Panc1 (cell line): Measurements from ENCODE around the gene DDA1. TPM values are rescaled to one million over a fixed set of nuclear protein-coding genes. Genes with fewer than 3 reads are reported as not detected.
"Not testable (repeated sequence)": the region's sequence is repeated elsewhere in the genome, so short reads cannot be mapped to it uniquely, and the experiment has no call there.

Experiments
- ATAC-seq: fragments of 200-7000 bp; cut with Tn5 transposase; 2 replicates; pipeline ENCODE4 v1.9.1; 2020; ENCODE audit warnings: mild to moderate bottlenecking, moderate library complexity
- BruUV-seq: library from RNA; stranded (reverse); fragments of 400-500 nt; replicated peaks from 2 replicates; lab custom pipeline; 2021; lab: Mats Ljungman, UMichigan
- CTCF ChIA-PET: fragments of 300-600 bp; sonication (Branson Sonifier 250); formaldehyde crosslinking; loops from one replicate; lab custom pipeline; 2022; ENCODE audit warnings: antibody characterized with exemption; lab: Charles Lee
- POLR2A ChIA-PET: fragments of 300-600 bp; sonication (Branson Sonifier 250); formaldehyde crosslinking; loops from one replicate; lab custom pipeline; 2022; ENCODE audit warnings: antibody characterized with exemption; lab: Charles Lee
- DNase-seq: peaks from one replicate; pipeline ENCODE4 v3.0.0-alpha.2; 2010; ENCODE audit warnings: low read depth, low spot score
- H3K27ac ChIP-seq: 2 replicates; pipeline ENCODE4 v1.5.1; 2011; ENCODE audit warnings: mild to moderate bottlenecking, low read length, inconsistent platforms
- H3K27me3 ChIP-seq: fragments of 200-500 bp; sonication (Bioruptor generic); 2 replicates; pipeline ENCODE4 v1.6.0; 2014; ENCODE audit warnings: low read length, inconsistent platforms; ENCODE audit not compliant: control insufficient read depth, insufficient read depth
- H3K36me3 ChIP-seq: fragments of 200-500 bp; sonication (Bioruptor generic); 2 replicates; pipeline ENCODE4 v1.5.1; 2014; ENCODE audit warnings: inconsistent platforms, mild to moderate bottlenecking, low read length, moderate library complexity; ENCODE audit not compliant: control insufficient read depth, insufficient read depth
- H3K4me1 ChIP-seq: 2 replicates; pipeline ENCODE4 v1.5.1; 2011; ENCODE audit warnings: inconsistent platforms, mild to moderate bottlenecking, low read length, moderate library complexity; ENCODE audit not compliant: control insufficient read depth, insufficient read depth
- H3K4me3 ChIP-seq, 2 experiments: 2 replicates each; pipeline ENCODE4 v1.5.1; 2011 to 2012; ENCODE audit warnings: low read depth in 2 of 2, low read length in 2 of 2, mild to moderate bottlenecking in 2 of 2, inconsistent platforms in 1 of 2, moderate library complexity in 1 of 2
- H3K9me3 ChIP-seq: fragments of 200-500 bp; sonication (Bioruptor generic); 2 replicates; pipeline ENCODE4 v1.5.1; 2014; ENCODE audit warnings: low read depth, mild to moderate bottlenecking, inconsistent platforms, low read length, moderate library complexity; ENCODE audit not compliant: control insufficient read depth, insufficient read depth
- CTCF ChIP-seq: fragments of 450-650 bp; IDR thresholded peaks from 2 replicates; pipeline ENCODE4 v1.5.1; 2017; ENCODE audit warnings: mild to moderate bottlenecking
- POLR2AphosphoS5 ChIP-seq: IDR thresholded peaks from 2 replicates; pipeline ENCODE4 v1.6.1; 2012; ENCODE audit warnings: mild to moderate bottlenecking, low read depth, low read length, moderate library complexity
- REST ChIP-seq, 2 experiments: IDR thresholded peaks; 2 replicates each; pipeline ENCODE4 v1.6.1; 2011 to 2012; ENCODE audit warnings: low read depth in 2 of 2, control low read depth in 1 of 2, low read length in 1 of 2, mild to moderate bottlenecking in 1 of 2, moderate library complexity in 1 of 2; ENCODE audit not compliant: insufficient read depth in 1 of 2
- SIN3A ChIP-seq: IDR thresholded peaks from 2 replicates; pipeline ENCODE4 v1.6.1; 2012; ENCODE audit warnings: low read depth, mild to moderate bottlenecking, low read length, moderate library complexity, borderline replicate concordance; ENCODE audit not compliant: insufficient read depth
- TCF7L2 ChIP-seq: IDR thresholded peaks from 2 replicates; pipeline ENCODE4 v1.6.1; 2011; ENCODE audit warnings: mild to moderate bottlenecking, low read depth, low read length, inconsistent platforms
- in situ Hi-C: cut with HindIII; loops from 2 replicates; pipeline ENCODE4 v1.10.0; 2016; ENCODE audit warnings: low sequenced_read_pairs, low pct_unique_long_range_greater_than_20kb
- intact Hi-C: fragments of 100-400 bp; cut with micrococcal nuclease; formaldehyde crosslinking; loops from one replicate; pipeline ENCODE4 v1.10.0; 2022; ENCODE audit not compliant: unreplicated experiment
- total RNA-seq: library from RNA; stranded (reverse); gene quantifications from one replicate; pipeline ENCODE4 v1.2.1, GENCODE V29; 2021; ENCODE audit not compliant: unreplicated experiment

DDA1 gene
- total RNA-seq, 1 experiment from 2014 or later: 56.0 TPM

DNA sequence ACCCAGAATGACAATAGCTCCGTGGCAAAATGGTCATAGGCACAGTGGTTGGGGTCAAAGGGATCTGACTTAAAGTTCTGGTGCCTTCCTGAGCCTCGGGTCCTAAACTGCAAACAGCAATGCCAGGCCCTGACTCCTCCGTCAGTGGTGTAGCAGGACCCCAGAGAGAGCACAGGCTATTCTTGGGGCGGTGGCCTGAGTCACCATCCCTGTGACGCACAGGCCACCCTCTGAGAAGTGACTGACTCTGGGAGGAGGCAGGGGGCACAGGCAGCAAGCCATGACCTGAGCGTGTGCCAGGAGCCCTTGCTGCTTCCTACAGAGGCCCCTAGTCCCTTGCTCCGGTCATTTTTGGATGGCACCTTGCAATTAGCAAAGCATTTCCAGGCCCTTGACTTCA, 49.0 kb downstream of the DDA1 start:
- in situ Hi-C loops: no loop called here
- TF ChIP-seq CTCF: no peak
- TF ChIP-seq SIN3A: no peak
- TF ChIP-seq TCF7L2: no peak
- no peak for TF ChIP-seq POLR2AphosphoS5
- no peak for TF ChIP-seq REST (IDR thresholded peaks at IDR 0.05; ENCODE audit: insufficient read depth in 1 of 2, low read depth in 2 of 2, low read length in 1 of 2)
- no peaks in the 10 kb centered on the region for H3K27me3 ChIP-seq
- POLR2A ChIA-PET: no interaction called here
- H3K4me1 ChIP-seq: no peaks in the 10 kb centered on the region
- DNase-seq (no peak), ATAC-seq (no peak)
- H3K4me3 ChIP-seq: no peak overlapping the region
- H3K36me3 ChIP-seq: no peaks in the 10 kb centered on the region
- CTCF ChIA-PET: no interaction called here
- H3K27ac ChIP-seq: no peak overlapping the region
- no TSS peak for BruUV-seq
- intact Hi-C loops: no loop called here
- no peaks in the 10 kb centered on the region for H3K9me3 ChIP-seq

DNA sequence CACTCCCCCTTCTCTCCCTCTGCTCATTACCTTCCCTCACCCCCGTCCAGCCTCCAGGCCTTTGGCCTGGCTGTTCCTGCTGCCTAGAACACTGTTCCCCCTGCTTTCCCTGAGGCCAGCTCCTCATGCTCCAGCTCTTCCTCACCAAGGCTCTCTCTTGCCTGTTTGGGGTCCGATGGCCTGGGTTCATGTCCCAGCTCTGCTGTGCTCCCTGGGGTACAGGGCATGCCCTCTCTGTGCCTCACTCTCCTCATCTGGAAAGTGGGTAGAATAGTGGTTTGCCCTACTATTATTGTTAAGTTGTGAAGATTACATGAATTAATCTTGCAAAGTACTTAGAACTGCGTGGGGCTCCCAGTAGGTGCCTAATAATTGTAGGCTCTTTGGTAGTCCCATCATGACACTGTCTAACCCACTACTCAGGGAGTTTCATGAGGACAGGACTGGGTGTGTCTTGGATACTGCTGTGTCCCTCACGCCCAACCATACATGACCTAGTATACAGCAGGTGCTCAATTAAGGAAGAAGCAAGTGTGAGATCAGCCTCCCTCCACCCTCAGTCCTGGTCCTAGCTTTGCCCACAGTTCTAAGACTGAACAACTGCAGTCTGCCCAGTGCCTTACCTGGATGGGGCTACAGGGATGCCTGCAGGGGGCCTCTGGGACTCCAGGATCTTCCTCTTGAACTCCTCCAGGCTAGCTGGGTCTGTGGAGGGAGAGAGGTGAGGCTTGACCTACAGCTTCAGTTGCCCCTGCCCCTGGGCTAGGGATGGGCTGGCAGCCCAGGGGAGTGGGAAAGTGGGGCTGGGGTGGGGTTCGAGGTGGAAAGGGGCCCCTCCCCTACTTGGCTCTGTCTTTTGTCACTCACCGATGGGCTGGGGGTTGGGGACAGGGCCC, 50.8 kb downstream of the DDA1 start:
- in situ Hi-C loops (no loop called here), intact Hi-C loops (no loop called here)
- BruUV-seq: no TSS peak
- H3K27me3 ChIP-seq: no peaks in the 10 kb centered on the region
- H3K4me3 ChIP-seq: no peak overlapping the region
- ChIA-PET POLR2A (interaction anchor here (0.6 kb wide), 1 partner anchor 17 kb away, joined by 4 read pairs; no protein-coding TSS in a partner anchor), CTCF (no interaction called here)
- TF ChIP-seq REST (IDR thresholded peaks at IDR 0.05; ENCODE audit: insufficient read depth in 1 of 2, low read depth in 2 of 2, low read length in 1 of 2): no peak
- TF ChIP-seq POLR2AphosphoS5: no peak
- ATAC-seq (no peak; the same call in 1 of the 2 replicates), DNase-seq (no peak)
- H3K9me3 ChIP-seq: no peaks in the 10 kb centered on the region
- H3K36me3 ChIP-seq: no peaks in the 10 kb centered on the region
- H3K27ac ChIP-seq: no peak overlapping the region
- H3K4me1 ChIP-seq: no peaks in the 10 kb centered on the region

GRCh38 chr19:17363852-17364605, 54.7 kb downstream of the DDA1 start:
- DNase-seq, BruUV-seq, H3K27me3 ChIP-seq, intact Hi-C loops, POLR2A ChIA-PET, H3K4me3 ChIP-seq, H3K4me1 ChIP-seq, ATAC-seq, in situ Hi-C loops, H3K27ac ChIP-seq, H3K36me3 ChIP-seq, H3K9me3 ChIP-seq: not testable (repeated sequence)
- CTCF ChIA-PET: interaction anchor here (0.6 kb wide), 1 partner anchor 19 kb away, joined by 4 read pairs; no protein-coding TSS in a partner anchor
